GM19240 (cell line): ENCODE measurements around the gene LTBP4.
"Not testable (repeated sequence)": the region's sequence is repeated elsewhere in the genome, so short reads cannot be mapped to it uniquely, and the experiment has no call there.

Experiments used
- DNase-seq: peaks from one replicate; pipeline ENCODE4 v3.0.0; 2011; ENCODE audit warnings: low spot score; ENCODE audit not compliant: insufficient read length

The LTBP4 gene

GRCh38 chr19:40601134-40601974 is at the start of gene LTBP4:
TSS of gene LTBP4 (plus strand) at chr19:40601369. CDS start at chr19:40601388, 19 bp downstream.
- DNase-seq = no peak

- no peak for DNase-seq
These were observed 48.3 kb upstream of the LTBP4 start for GRCh38 chr19:40552848-40553247.

- no peak for DNase-seq
These were observed 47.0 kb upstream of the LTBP4 start for GRCh38 chr19:40553885-40554857.

- DNase-seq = no peak
These were observed 45.0 kb upstream of the LTBP4 start for GRCh38 chr19:40555978-40556689.

DNA sequence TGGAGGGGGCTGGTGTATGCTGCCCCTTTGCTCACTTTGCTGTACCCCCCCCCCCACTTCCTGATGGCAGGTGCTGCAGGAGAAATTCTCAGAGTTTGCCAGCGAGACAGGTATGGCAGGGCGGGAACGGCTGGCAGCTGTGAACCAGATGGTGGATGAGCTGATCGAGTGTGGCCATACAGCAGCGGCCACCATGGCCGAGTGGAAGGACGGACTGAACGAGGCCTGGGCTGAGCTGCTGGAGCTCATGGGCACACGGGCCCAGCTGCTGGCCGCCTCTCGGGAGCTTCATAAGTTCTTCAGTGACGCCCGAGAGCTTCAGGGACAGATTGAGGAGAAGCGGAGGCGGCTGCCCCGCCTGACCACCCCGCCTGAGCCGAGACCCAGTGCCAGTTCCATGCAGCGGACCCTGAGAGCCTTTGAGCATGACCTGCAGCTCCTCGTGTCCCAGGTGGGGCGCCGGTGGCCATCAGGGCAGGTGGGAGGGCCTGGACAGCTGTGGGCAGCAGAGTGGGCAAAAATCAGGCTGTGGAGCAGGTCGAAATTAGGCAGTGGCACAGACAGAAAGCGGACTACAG is 44.1 kb upstream of the LTBP4 start:
- no peak for DNase-seq

DNA sequence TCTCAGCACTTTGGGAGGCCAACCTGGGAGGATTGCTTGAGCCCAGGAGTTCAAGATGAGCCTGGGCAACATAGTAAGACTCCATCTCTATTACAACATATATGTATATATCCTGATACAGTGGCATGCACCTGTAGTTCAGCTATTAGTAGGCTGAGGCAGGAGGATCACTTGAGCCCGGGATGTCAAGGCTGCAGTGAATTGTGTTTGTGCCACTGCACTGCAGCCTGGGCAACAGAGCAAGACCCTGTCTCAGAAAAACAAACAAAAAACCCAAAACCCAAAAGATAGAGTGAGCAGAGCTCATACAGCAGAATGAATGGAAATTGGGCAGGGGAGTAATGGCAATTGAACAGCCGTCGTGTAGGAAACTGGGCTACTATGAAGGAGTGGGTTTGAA is 41.8 kb upstream of the LTBP4 start:
- DNase-seq = no peak

DNA sequence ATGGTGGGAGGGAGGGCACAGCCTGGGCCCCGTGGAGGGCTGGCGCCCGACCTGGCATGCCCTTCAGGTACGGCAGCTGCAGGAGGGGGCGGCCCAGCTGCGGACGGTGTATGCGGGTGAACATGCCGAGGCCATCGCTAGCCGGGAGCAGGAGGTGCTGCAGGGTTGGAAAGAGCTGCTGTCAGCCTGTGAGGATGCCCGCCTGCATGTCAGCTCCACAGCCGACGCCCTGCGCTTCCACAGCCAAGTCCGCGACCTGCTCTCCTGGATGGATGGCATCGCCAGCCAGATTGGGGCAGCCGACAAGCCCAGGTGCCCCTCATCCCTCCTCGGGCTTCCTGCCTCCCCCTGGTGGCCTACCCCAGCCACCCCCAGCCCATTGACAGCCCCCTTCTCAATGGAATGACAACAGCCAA is 41.1 kb upstream of the LTBP4 start:
- DNase-seq = no peak

- DNase-seq = no peak
These were observed 39.2 kb upstream of the LTBP4 start for GRCh38 chr19:40561947-40562346.

DNA sequence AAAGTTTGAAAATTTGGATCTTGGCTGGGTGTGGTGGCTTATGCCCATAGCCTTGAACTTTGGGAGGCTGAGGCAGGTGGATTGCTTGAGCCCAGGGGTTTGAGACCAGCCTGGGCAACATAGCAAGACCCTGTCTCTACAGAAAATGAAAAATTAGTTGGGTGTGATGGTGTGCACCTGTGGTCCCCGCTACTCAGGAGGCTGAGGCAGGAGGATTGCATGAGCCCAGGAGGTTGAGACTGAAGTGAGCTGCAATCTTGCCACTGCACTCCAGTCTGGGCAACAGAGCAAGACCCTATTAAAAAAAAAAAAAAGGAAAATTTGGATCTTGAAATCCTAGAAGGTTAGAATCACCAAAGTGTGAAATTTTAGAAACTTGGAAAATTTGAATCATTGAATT is 36.6 kb upstream of the LTBP4 start:
- DNase-seq = not testable (repeated sequence)

DNA sequence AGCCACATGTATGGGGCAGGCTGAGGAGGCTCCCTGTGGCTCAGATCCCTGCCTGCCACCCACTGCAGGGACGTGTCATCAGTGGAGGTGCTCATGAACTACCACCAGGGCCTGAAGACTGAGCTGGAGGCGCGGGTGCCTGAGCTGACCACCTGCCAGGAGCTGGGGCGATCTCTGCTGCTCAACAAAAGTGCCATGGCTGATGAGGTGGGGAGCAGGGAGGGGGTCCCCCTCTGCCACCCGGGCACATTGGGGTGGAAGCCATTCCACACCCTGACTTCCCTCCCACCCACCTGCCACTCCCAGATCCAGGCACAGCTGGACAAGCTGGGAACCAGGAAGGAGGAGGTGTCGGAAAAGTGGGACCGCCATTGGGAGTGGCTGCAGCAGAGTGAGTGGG is 35.8 kb upstream of the LTBP4 start:
- DNase-seq = no peak

DNA sequence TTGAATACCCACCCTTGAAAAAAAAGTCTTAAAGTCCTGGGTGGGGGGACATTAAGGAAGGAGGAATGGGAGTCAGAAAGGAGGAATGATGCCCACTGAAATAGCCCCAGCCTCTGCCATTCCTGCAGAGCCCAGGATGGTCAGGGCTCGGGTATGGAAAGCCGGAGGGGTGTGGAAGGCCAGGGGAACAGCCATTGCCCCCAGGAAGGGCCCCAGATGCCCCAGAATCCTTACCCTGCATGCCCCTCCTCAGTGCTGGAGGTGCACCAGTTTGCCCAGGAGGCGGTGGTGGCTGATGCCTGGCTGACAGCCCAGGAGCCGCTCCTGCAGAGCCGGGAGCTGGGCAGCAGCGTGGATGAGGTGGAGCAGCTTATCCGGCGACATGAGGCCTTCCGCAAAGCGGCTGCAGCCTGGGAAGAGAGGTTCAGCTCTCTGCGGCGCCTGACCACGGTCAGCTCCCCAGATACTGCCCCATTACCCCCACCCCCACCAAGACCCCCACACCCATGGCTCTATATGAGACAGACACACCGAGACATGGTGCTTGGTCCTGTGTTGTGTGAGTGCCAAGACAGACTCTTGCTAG is 35.2 kb upstream of the LTBP4 start:
- DNase-seq = no peak

DNA sequence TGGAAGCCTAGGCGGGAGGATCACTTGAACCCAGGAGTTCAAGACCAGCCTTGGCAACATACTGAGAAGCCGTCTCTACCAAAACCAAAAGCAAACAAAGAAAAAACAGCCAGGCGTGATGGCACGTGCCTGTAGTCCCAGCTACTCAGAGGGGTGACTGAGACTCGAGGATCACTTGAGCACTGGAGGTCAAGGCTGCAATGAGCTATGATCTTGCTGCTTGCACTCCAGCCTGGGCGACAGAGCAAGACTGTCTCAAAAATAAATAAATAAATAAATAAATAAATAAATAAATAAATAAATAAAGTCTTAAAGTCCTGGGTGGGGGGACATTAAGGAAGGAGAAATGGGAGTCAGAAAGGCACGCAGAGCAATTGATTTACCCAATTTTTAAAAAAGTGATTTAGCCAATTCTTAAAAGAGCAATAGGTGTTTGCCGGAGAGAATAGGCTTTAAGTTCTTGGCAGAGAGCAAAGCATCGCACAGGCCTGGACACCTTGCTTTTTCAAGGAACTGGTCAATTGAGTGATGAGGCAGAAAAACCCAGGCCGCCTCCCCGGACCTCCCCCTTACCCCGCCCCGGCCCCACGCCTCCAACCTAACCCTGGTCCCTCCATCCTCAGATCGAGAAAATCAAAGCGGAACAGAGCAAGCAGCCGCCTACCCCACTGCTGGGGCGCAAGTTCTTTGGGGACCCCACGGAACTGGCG is 34.0 kb upstream of the LTBP4 start:
- no peak for DNase-seq

DNA sequence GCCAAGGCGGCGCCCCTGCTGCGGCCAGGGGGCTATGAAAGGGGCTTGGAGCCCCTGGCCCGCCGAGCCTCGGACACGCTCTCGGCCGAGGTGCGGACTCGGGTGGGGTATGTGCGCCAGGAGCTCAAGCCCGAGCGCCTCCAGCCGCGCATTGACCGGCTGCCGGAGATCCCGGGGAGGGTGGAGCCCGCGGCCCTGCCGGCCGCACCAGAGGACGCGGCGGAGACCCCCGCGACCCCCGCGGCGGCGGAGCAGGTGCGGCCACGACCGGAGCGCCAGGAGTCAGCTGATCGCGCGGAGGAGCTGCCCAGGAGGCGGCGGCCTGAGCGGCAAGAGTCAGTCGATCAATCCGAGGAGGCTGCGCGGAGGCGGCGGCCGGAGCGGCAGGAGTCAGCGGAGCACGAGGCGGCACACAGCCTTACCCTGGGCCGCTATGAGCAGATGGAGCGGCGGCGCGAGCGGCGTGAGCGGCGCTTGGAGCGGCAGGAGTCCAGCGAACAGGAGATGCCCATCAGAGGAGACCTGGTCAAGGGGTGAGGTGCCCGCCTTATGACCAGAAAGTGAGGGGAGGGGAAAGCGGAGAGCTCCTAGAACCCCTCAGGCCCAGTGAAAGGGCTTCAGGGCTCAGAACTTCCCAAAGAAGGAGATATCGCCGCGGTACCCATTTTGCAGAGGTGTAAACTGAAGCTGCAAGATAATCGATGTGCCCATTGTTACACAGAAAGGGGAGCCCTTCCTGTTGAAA is 33.2 kb upstream of the LTBP4 start:
- no peak for DNase-seq

- DNase-seq = peak; percentile 98
These were observed 30.7 kb upstream of the LTBP4 start for GRCh38 chr19:40570313-40571004.

- no peak for DNase-seq
These were observed 30.2 kb upstream of the LTBP4 start for GRCh38 chr19:40571005-40571318.

DNA sequence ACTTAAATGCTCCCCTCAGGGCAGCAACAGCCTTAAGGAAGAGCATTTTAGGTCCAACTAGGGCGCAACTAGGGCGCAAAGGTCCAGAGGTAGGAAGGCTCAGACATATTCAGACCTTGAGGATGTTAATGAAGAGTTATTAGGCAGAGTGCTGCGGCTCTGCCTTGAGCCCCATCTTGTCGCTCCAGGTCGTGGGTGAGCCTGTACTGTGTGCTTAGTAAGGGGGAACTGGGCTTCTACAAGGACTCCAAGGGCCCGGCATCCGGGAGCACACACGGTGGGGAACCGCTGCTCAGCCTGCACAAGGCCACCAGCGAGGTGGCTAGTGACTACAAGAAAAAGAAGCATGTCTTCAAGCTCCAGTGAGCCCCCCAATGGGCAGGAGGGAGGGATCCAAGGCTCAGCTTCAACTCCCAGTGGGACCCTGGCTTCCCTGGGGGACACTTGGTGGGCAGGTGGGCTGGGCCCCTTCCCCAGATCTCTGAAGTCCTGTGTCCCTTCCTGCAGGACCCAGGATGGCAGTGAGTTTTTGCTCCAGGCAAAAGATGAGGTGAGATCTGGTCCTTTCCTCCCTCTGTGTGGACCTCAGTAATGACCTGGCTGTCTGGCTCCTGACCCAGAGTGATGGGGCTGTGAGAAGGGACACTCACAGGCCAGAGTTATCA is 29.2 kb upstream of the LTBP4 start:
- no peak for DNase-seq

DNA sequence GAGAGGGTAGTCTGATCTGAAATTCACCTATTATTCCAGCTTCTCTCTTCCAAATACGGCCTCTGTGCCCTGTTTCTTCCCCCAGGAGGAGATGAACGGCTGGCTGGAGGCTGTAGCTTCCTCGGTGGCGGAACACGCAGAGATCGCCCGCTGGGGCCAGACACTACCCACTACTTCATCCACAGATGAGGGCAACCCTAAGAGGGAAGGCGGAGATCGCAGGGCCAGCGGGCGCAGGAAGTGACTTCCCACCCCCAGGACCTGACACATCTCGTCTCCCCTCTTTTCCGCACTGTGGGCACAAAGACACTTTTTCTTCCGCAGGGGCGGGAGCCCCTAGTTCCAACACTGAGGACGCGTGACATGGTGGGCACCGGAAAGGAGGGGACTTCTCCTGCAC is 25.8 kb upstream of the LTBP4 start:
- DNase-seq = no peak

- DNase-seq = no peak
These were observed 25.0 kb upstream of the LTBP4 start for GRCh38 chr19:40576151-40576584.
